ENCODE data around the gene SPAG9. TPM values are rescaled to one million over a fixed set of nuclear protein-coding genes. Genes with fewer than 3 reads are reported as not detected.

The SPAG9 gene
- total and polyA plus RNA-seq, 2 donors (not counting 1 experiment from before 2014, with no cell fraction given): 8.6 to 64.1 TPM

DNA sequence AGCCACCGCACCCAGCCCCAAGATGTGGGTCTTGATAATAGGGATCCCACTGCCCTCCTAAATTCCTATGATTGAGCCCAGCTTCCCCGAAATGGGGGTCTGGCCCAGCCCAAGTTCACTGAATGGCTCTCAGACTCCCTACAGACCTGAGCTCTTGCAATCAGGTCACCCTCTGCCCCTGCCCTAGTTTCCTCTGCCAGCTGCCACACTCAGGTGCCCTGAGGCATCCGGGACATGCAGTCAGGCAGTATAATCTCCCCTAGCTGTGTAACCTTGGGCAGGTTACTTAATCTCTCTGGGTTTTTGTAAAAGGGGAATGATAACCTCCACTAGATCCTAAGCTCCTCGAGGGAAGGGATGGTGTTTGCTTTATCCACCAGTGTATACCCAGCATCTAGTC is 193.4 kb downstream of the SPAG9 start:
- Histone ChIP-seq H3K36me3 (replicated peaks in 1 of 2; ENCODE audit: control extremely low read depth in 1 of 2, control insufficient read depth in 1 of 2, extremely low read depth in 1 of 2, insufficient read depth in 2 of 2, low read length in 1 of 2) (no peaks in the 10 kb centered on the region), H3K79me2 (ENCODE audit: control insufficient read depth, insufficient read depth, low read length) (no peaks in the 10 kb centered on the region), H3K27me3 (replicated peaks in 1 of 4; ENCODE audit: control extremely low read depth in 1 of 4, control insufficient read depth in 3 of 4, insufficient read depth in 4 of 4, low read length in 3 of 4) (peaks cover 0 to 24% (median 9%) of the 10 kb centered on the region in 4 experiments), H3K9me3 (ENCODE audit: control extremely low read depth in 1 of 3, control insufficient read depth in 2 of 3, insufficient read depth in 1 of 3, low read length in 2 of 3) (no peaks in the 10 kb centered on the region), H2AFZ (ENCODE audit: insufficient read depth, low read depth, low read length, poor library complexity, severe bottlenecking) (no peak overlapping the region), H3K27ac (ENCODE audit: low read length in 2 of 2) (no peak overlapping the region), H3K4me3 (ENCODE audit: control extremely low read depth in 1 of 5, extremely low read depth in 1 of 5, insufficient read depth in 1 of 5, low read depth in 2 of 5, low read length in 4 of 5) (no peak overlapping the region), H3K9ac (ENCODE audit: low read length) (no peak overlapping the region), H3K4me2 (replicated peaks; ENCODE audit: low read depth, low read length, poor library complexity, severe bottlenecking) (no peak overlapping the region), H3K4me1 (ENCODE audit: control insufficient read depth in 2 of 2, insufficient read depth in 2 of 2, low read length in 2 of 2) (peaks cover 6 to 11% of the 10 kb centered on the region in 2 donors), H4K20me1 (ENCODE audit: control insufficient read depth, insufficient read depth, low read length, poor library complexity, severe bottlenecking) (no peaks in the 10 kb centered on the region)
- no peaks in the 10 kb centered on the region for H3K9me3 Mint-ChIP-seq (ENCODE audit: insufficient read depth)
- no peak overlapping the region for H3K4me3 Mint-ChIP-seq
- ChIA-PET POLR2A (no interaction called here), CTCF (interaction anchor here (1.6 kb wide), 1 partner anchor 75 kb away, joined by 4 read pairs; no protein-coding TSS in a partner anchor)
- TF ChIP-seq EZH2 (IDR thresholded peaks at IDR 0.05; ENCODE audit: borderline replicate concordance, insufficient read depth, low read depth, low read length, poor library complexity, severe bottlenecking): no peak
- TF ChIP-seq, protein P1, sequence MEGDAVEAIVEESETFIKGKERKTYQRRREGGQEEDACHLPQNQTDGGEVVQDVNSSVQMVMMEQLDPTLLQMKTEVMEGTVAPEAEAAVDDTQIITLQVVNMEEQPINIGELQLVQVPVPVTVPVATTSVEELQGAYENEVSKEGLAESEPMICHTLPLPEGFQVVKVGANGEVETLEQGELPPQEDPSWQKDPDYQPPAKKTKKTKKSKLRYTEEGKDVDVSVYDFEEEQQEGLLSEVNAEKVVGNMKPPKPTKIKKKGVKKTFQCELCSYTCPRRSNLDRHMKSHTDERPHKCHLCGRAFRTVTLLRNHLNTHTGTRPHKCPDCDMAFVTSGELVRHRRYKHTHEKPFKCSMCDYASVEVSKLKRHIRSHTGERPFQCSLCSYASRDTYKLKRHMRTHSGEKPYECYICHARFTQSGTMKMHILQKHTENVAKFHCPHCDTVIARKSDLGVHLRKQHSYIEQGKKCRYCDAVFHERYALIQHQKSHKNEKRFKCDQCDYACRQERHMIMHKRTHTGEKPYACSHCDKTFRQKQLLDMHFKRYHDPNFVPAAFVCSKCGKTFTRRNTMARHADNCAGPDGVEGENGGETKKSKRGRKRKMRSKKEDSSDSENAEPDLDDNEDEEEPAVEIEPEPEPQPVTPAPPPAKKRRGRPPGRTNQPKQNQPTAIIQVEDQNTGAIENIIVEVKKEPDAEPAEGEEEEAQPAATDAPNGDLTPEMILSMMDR (IDR thresholded peaks at IDR 0.05): no peak
- ATAC-seq (ENCODE audit: low read depth) (no peak), DNase-seq (no peak)
- peaks cover 20% of the 10 kb centered on the region for H3K4me1 Mint-ChIP-seq
- intact Hi-C loops (cut with micrococcal nuclease): no loop called here
- peaks cover 20% of the 10 kb centered on the region for H3K27me3 Mint-ChIP-seq
- no peak overlapping the region for H3K27ac Mint-ChIP-seq
- 96% methylated on average over 2 of the region's 4 CpGs for WGBS (ENCODE audit: insufficient coverage)

DNA sequence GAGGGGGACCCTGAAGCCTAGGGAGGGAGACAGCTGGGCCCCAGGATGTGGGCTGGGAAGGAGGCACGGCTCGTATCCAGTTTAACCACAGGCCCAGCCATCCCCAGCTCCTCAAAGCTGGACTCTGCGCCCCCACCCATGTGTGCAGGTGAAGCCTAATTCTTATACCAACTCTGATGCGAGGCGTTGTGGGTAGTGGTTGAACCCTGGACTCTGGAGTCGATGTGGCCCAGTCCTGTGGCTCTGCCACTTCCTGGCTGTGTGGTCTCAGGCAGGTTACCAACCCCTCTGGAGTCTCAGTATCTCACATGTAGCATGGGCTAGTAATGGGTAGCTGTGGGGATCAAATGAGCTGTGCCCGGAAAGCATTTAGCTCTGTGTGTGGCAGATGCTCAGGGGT is 194.1 kb downstream of the SPAG9 start:
- H3K79me2 ChIP-seq (ENCODE audit: control insufficient read depth, insufficient read depth, low read length): no peaks in the 10 kb centered on the region
- H3K4me1 Mint-ChIP-seq: peaks cover 17% of the 10 kb centered on the region
- intact Hi-C loops (cut with micrococcal nuclease): no loop called here
- no peaks in the 10 kb centered on the region for H4K20me1 ChIP-seq (ENCODE audit: control insufficient read depth, insufficient read depth, low read length, poor library complexity, severe bottlenecking)
- H3K9ac ChIP-seq (ENCODE audit: low read length): no peak overlapping the region
- H3K27me3 Mint-ChIP-seq: peaks cover 15% of the 10 kb centered on the region
- H3K36me3 ChIP-seq (replicated peaks in 1 of 2; ENCODE audit: control extremely low read depth in 1 of 2, control insufficient read depth in 1 of 2, extremely low read depth in 1 of 2, insufficient read depth in 2 of 2, low read length in 1 of 2): no peaks in the 10 kb centered on the region
- H3K9me3 Mint-ChIP-seq (ENCODE audit: insufficient read depth): no peaks in the 10 kb centered on the region
- no peak overlapping the region for H3K27ac Mint-ChIP-seq
- H3K27ac ChIP-seq (ENCODE audit: low read length in 2 of 2): no peak overlapping the region
- H3K27me3 ChIP-seq (replicated peaks in 1 of 4; ENCODE audit: control extremely low read depth in 1 of 4, control insufficient read depth in 3 of 4, insufficient read depth in 4 of 4, low read length in 3 of 4): peaks cover 0 to 18% (median 6%) of the 10 kb centered on the region in 4 experiments
- H3K4me1 ChIP-seq (ENCODE audit: control insufficient read depth in 2 of 2, insufficient read depth in 2 of 2, low read length in 2 of 2): peaks cover 2 to 8% of the 10 kb centered on the region in 2 donors
- no peaks in the 10 kb centered on the region for H3K9me3 ChIP-seq (ENCODE audit: control extremely low read depth in 1 of 3, control insufficient read depth in 2 of 3, insufficient read depth in 1 of 3, low read length in 2 of 3)
- WGBS (ENCODE audit: insufficient coverage): 81% methylated on average over 4 of the region's 7 CpGs
- no peak overlapping the region for H2AFZ ChIP-seq (ENCODE audit: insufficient read depth, low read depth, low read length, poor library complexity, severe bottlenecking)
- no peak for TF ChIP-seq EZH2 (IDR thresholded peaks at IDR 0.05; ENCODE audit: borderline replicate concordance, insufficient read depth, low read depth, low read length, poor library complexity, severe bottlenecking)
- TF ChIP-seq, protein P1 (IDR thresholded peaks at IDR 0.05): no peak
- no peak overlapping the region for H3K4me3 Mint-ChIP-seq
- CTCF ChIA-PET: interaction anchor here (0.6 to 1.2 kb wide), 2 partner anchors 62 to 76 kb away, joined by 3 to 4 read pairs; no protein-coding TSS in a partner anchor
- DNase-seq (no peak), ATAC-seq (ENCODE audit: low read depth) (no peak)
- H3K4me3 ChIP-seq (ENCODE audit: control extremely low read depth in 1 of 5, extremely low read depth in 1 of 5, insufficient read depth in 1 of 5, low read depth in 2 of 5, low read length in 4 of 5): no peak overlapping the region
- POLR2A ChIA-PET: no interaction called here
- no peak overlapping the region for H3K4me2 ChIP-seq (replicated peaks; ENCODE audit: low read depth, low read length, poor library complexity, severe bottlenecking)

Data from B cell (primary cell).